OCI-LY7 (cell line): ENCODE measurements around the gene DPM2. TPM values are rescaled to one million over a fixed set of nuclear protein-coding genes. Genes with fewer than 3 reads are reported as not detected.
A peak's percentile ranks its signal among the peaks of the same experiment; 100 is the strongest.

ENCODE experiments used
- BruUV-seq: library from RNA; stranded (reverse); fragments of 400-500 nt; replicated peaks from 2 replicates; lab custom pipeline; 2021; lab: Mats Ljungman, UMichigan
- CTCF ChIA-PET: fragments of 300-600 bp; sonication (Branson Sonifier 250); formaldehyde crosslinking; loops from one replicate; lab custom pipeline; 2022; ENCODE audit warnings: antibody characterized with exemption; ENCODE audit not compliant: unreplicated experiment; lab: Charles Lee
- POLR2A ChIA-PET: fragments of 300-600 bp; sonication (Branson Sonifier 250); formaldehyde crosslinking; loops from one replicate; lab custom pipeline; 2022; ENCODE audit warnings: antibody characterized with exemption; lab: Charles Lee
- DNase-seq: peaks from one replicate; pipeline ENCODE4 v3.0.0-alpha.2; 2015; ENCODE audit warnings: low spot score
- H2AFZ ChIP-seq: fragments of 200-600 bp; sonication (generic), shearing (Covaris generic); 2 replicates; pipeline ENCODE4 v1.6.1; 2014; ENCODE audit warnings: mild to moderate bottlenecking, antibody characterized with exemption, low read length, moderate library complexity
- H3K27ac ChIP-seq: fragments of 200-600 bp; sonication (generic); 2 replicates; pipeline ENCODE4 v1.5.1; 2014; ENCODE audit warnings: mixed run types, low read depth, mild to moderate bottlenecking, moderate library complexity, low read length, inconsistent platforms; ENCODE audit not compliant: poor library complexity, severe bottlenecking
- H3K36me3 ChIP-seq: fragments of 200-600 bp; sonication (generic); 2 replicates; pipeline ENCODE4 v1.6.1; 2014; ENCODE audit warnings: mild to moderate bottlenecking, antibody characterized with exemption, low read length, moderate library complexity, mixed read lengths; ENCODE audit not compliant: insufficient read depth
- H3K4me1 ChIP-seq: fragments of 200-600 bp; sonication (generic); 2 replicates; pipeline ENCODE4 v1.5.1; 2014; ENCODE audit warnings: mild to moderate bottlenecking, low read length; ENCODE audit not compliant: insufficient read depth, poor library complexity, severe bottlenecking
- H3K4me2 ChIP-seq: fragments of 200-600 bp; sonication (generic); 2 replicates; pipeline ENCODE4 v1.6.1; 2014; ENCODE audit warnings: mild to moderate bottlenecking, low read length
- H3K4me3 ChIP-seq: fragments of 200-600 bp; sonication (generic); 2 replicates; pipeline ENCODE4 v1.5.1; 2014; ENCODE audit warnings: mild to moderate bottlenecking, low read depth, low read length; ENCODE audit not compliant: poor library complexity, severe bottlenecking
- H3K79me2 ChIP-seq: fragments of 200-600 bp; sonication (generic); 2 replicates; pipeline ENCODE4 v1.6.1; 2016; ENCODE audit warnings: low read depth, mild to moderate bottlenecking, low read length, moderate library complexity, mixed read lengths; ENCODE audit not compliant: insufficient read depth
- H3K9me2 ChIP-seq: fragments of 200-600 bp; sonication (generic); 2 replicates; pipeline ENCODE4 v1.6.1; 2016; ENCODE audit warnings: mild to moderate bottlenecking, low read length, mixed read lengths; ENCODE audit not compliant: insufficient read depth
- H3K9me3 ChIP-seq: fragments of 200-600 bp; sonication (generic); 2 replicates; pipeline ENCODE4 v1.6.1; 2014; ENCODE audit warnings: mild to moderate bottlenecking, mixed run types, low read length, mixed read lengths
- H4K20me1 ChIP-seq: fragments of 200-600 bp; sonication (generic); 2 replicates; pipeline ENCODE4 v1.6.1; 2014; ENCODE audit warnings: mild to moderate bottlenecking, antibody characterized with exemption, low read length, moderate library complexity, mixed read lengths; ENCODE audit not compliant: insufficient read depth
- CTCF ChIP-seq: fragments of 200-600 bp; sonication (generic); conservative IDR thresholded peaks from 2 replicates; pipeline ENCODE4 v1.5.1; 2014; ENCODE audit warnings: mild to moderate bottlenecking, antibody characterized with exemption, low read length, moderate library complexity, mixed read lengths
- EZH2phosphoT487 ChIP-seq: fragments of 200-600 bp; sonication (generic); IDR thresholded peaks from 2 replicates; pipeline ENCODE4 v1.6.1; 2018; ENCODE audit warnings: low read depth, borderline replicate concordance, mild to moderate bottlenecking, mixed run types, antibody characterized with exemption, low read length, moderate library complexity, mixed read lengths
- intact Hi-C: fragments of 100-400 bp; cut with micrococcal nuclease; formaldehyde crosslinking; loops from one replicate; pipeline ENCODE4 v1.10.0; 2022; ENCODE audit not compliant: unreplicated experiment
- total RNA-seq, 2 experiments: library from RNA; depleted of rRNA in 1 of 2; stranded (reverse); fragments of >200 nt in 1 of 2; shearing (Covaris generic) in 1 of 2; gene quantifications; 2 replicates each; pipeline ENCODE4 v1.2.3, GENCODE V29; 2014 to 2022

DPM2 gene
- total RNA-seq, 2 experiments from 2014 or later, result 49.7 to 50.7 TPM

GRCh38 chr9:127942216-127943010, 4.8 kb upstream of the DPM2 start:
- Histone ChIP-seq H2AFZ (no peak overlapping the region), H3K36me3 (peaks cover 77% of the 10 kb centered on the region), H3K27ac (no peak overlapping the region), H3K4me1 (peaks cover 32% of the 10 kb centered on the region), H3K4me3 (no peak overlapping the region), H3K4me2 (no peak overlapping the region), H3K79me2 (peaks cover under 1% of the 10 kb centered on the region; the same call in 1 of the 2 replicates), H3K9me2 (no peaks in the 10 kb centered on the region), H3K9me3 (no peaks in the 10 kb centered on the region), H4K20me1 (no peaks in the 10 kb centered on the region)
- DNase-seq, result peak; percentile 72
- ChIA-PET POLR2A (interaction anchor here (0.6 to 1.1 kb wide), 2 partner anchors 12 to 93 kb away, joined by 3 read pairs; partner anchors contain the start of gene PIP5KL1), CTCF (interaction anchor here (0.6 to 1.3 kb wide), 3 partner anchors 12 to 114 kb away, joined by 3 to 4 read pairs (median 4); no protein-coding TSS in a partner anchor)
- intact Hi-C loops, result loop anchor here (1.0 to 2.0 kb wide), 3 partner anchors 28 to 174 kb away; no protein-coding TSS in a partner anchor
- BruUV-seq, result no TSS peak
- TF ChIP-seq EZH2phosphoT487 (no peak), CTCF (peak; percentile 91)

GRCh38 chr9:127941961-127942215, 4.2 kb upstream of the DPM2 start:
- ChIA-PET CTCF (interaction anchor here (1.3 kb wide), 1 partner anchor 13 kb away, joined by 4 read pairs; no protein-coding TSS in a partner anchor), POLR2A (interaction anchor here (1.1 kb wide), 1 partner anchor 12 kb away, joined by 3 read pairs; the partner anchor contains the start of gene PIP5KL1)
- Histone ChIP-seq H2AFZ (no peak overlapping the region), H3K9me3 (no peaks in the 10 kb centered on the region), H3K36me3 (peaks cover 72% of the 10 kb centered on the region), H3K4me2 (no peak overlapping the region), H3K27ac (no peak overlapping the region), H3K4me3 (no peak overlapping the region), H3K4me1 (peaks cover 32% of the 10 kb centered on the region), H3K79me2 (peaks cover 6% of the 10 kb centered on the region; the same call in 1 of the 2 replicates), H4K20me1 (no peaks in the 10 kb centered on the region), H3K9me2 (no peaks in the 10 kb centered on the region)
- intact Hi-C loops, result loop anchor here (2.0 kb wide), 2 partner anchors 29 to 175 kb away; no protein-coding TSS in a partner anchor
- no TSS peak for BruUV-seq
- no peak for TF ChIP-seq CTCF
- no peak for TF ChIP-seq EZH2phosphoT487
- no peak for DNase-seq
